SHP77 treated with DMSO at 0.1 percent for 48 hours (cell line): ENCODE results near the gene ACTR3C.

ENCODE experiments used
- DNase-seq: peaks from one replicate; lab custom pipeline; 2025; lab: John Stamatoyannopoulos, UW

ACTR3C gene

GRCh38 chr7:150359622-150360362 is 36.4 kb upstream of the ACTR3C start:
- no peak for DNase-seq

- DNase-seq = no peak
Observed at GRCh38 chr7:150358988-150359621, 35.8 kb upstream of the ACTR3C start.

DNA sequence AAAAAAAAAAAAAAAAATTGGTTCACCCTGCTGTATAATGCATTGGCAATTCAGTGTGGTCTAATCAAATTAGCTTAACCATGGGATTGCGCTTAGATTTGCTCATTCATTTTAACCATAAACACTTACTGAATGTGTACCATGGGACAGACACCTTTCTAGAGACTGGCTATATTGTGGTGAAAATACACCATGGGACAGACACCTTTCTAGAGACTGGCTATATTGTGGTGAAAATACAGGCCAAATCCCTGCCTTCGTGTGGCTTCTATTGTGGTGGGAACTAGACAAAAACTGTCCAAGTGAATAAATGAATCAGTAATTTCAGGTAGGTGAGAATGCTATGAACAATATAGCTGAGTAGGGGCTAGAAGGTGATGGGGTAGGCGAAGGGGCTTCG is 35.1 kb upstream of the ACTR3C start:
- DNase-seq = no peak

GRCh38 chr7:150357771-150358427 is 34.6 kb upstream of the ACTR3C start:
- DNase-seq = peak; percentile 68

DNA sequence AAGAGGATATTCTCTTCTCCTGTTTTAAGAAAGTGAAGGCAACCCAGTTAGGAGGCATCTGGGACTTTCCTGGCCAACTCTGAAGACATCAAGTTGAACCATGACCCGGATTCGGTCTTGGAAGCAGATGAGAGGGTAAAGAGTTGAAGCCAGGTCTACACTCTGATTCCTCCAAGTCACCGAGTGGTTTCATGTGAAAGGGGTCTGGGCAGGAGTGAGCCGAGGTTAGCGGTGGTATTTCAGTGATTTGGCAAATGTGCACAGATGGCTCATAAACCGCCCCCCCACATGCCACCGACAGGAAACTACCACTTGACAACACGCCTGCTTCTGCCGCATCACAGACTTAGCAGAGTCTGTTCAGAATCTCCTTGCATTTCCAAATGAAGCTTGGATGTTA is 33.9 kb upstream of the ACTR3C start:
- peak; percentile 68 for DNase-seq

DNA sequence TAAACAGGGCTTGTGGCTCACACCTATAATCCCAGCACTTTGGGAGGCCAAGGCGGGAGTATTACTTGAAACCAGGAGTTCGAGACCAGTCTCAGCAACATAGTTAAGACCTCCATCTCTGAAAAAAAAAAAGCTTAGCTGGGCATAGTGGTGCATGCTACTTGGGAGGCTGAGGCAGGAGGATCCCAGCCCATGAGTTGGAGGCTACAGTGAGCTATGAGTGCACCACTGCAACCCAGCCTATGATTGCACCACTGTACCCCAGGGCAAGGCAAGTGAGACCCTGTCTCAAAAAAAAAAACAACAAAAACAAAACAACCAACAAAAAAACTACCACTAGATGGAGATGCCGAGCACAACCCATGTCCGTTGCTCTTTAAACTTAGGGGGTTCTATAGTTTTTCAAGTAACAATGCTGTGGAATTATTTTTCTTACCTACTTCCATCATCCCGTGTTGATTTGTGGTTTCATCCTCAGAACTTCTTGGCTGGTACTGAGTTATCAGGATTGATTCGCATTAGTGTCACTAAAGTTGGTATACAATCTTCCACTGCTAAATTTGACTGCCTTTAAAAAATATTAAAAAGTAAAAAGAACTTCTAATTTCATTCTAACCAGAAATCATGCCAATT is 33.0 kb upstream of the ACTR3C start:
- DNase-seq = no peak

GRCh38 chr7:150355666-150356059 is 32.3 kb upstream of the ACTR3C start:
- DNase-seq = no peak

- no peak for DNase-seq
Observed at GRCh38 chr7:150351587-150352194, 28.3 kb upstream of the ACTR3C start.

- DNase-seq = no peak
Observed at GRCh38 chr7:150346922-150347321, 23.6 kb upstream of the ACTR3C start.

GRCh38 chr7:150345012-150345411 is 21.7 kb upstream of the ACTR3C start:
- DNase-seq = no peak

GRCh38 chr7:150344299-150344698 is 21.0 kb upstream of the ACTR3C start:
- no peak for DNase-seq

GRCh38 chr7:150343225-150343624 is 19.9 kb upstream of the ACTR3C start:
- DNase-seq = no peak

GRCh38 chr7:150342121-150342408 is 18.7 kb upstream of the ACTR3C start:
- DNase-seq = no peak

GRCh38 chr7:150341263-150342120 is 18.1 kb upstream of the ACTR3C start, which contains the start of gene RARRES2:
TSS of gene RARRES2 (minus strand) at chr7:150341629. CDS start at chr7:150340609, 1,020 bp downstream.
- no peak for DNase-seq

- DNase-seq = no peak
Observed at GRCh38 chr7:150340875-150341262, 17.5 kb upstream of the ACTR3C start.

- DNase-seq = no peak
Observed at GRCh38 chr7:150340024-150340749, 16.8 kb upstream of the ACTR3C start.

GRCh38 chr7:150339409-150339809 is 16.1 kb upstream of the ACTR3C start:
- DNase-seq = no peak

GRCh38 chr7:150338166-150338829 is 15.0 kb upstream of the ACTR3C start:
- no peak for DNase-seq

DNA sequence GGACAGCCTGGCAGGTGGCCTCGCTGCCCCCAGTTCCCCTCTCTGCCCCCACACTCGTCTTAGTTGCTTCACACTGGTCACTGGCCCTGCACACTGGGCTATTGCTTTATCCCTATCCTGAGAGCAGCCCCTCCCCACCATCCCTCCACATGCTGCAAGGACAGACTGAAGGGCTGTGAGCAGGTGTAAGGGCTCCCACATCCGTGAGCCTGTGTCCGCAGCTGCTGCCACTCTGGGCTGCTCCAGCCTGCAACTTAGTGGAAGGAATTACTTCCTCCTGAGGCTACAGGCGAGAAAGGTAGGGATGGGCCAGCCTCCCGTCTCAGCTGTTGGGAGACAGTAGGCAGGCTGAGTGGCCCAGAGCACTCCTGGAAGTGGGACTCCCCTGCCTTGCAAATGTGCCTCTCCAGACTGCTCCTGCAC is 14.3 kb upstream of the ACTR3C start:
- no peak for DNase-seq

DNA sequence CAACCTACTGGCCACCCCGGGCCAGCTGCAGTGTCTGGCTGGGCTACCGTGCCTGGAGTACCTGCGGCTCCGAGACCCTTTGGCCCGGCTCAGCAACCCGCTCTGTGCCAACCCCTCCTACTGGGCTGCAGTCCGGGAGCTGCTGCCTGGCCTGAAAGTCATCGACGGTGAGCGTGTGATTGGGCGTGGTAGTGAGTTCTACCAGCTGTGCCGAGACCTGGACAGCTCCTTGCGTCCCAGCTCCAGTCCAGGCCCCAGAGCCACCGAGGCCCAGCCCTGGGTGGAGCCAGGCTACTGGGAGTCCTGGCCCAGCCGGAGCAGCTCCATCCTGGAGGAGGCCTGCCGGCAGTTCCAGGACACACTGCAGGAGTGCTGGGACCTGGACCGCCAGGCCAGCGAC is 13.8 kb upstream of the ACTR3C start:
- DNase-seq = no peak
